GM10266 (cell line): ENCODE results near the gene GSK3A.

Experiments
- DNase-seq: peaks from one replicate; pipeline ENCODE4 v3.0.0; 2012; ENCODE audit errors: extremely low spot score
- TF ChIP-seq, protein P1 (sequence below): IDR thresholded peaks from 2 replicates; pipeline ENCODE4 v1.5.1; 2012; ENCODE audit warnings: mild to moderate bottlenecking, low read depth; ENCODE audit not compliant: control insufficient read depth, insufficient read depth; ENCODE audit errors: missing control alignments

The GSK3A gene

DNA sequence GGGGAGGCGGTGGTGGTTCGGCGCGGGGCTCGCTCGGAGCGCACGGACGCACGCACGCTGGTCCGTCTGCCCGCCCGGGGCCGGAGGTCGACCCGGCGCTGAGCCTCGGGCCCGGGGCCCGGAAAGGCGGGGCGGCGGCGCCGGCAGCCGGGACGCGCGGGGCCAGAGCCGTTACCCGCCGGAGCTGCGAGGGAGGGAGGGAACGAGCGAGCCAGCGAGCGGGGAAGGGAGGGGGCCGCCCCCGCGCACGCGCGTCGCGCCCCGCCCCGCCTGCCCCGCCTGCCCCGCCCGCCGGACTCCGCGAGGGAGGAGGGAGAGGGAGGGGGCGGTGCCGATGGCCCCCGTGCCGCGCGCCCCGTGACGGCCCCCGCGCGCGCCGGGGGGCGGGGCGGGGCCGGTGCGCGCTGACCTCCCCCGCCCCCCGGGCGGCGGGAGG, 41.7 kb upstream of the GSK3A start:
- TF ChIP-seq, protein P1, sequence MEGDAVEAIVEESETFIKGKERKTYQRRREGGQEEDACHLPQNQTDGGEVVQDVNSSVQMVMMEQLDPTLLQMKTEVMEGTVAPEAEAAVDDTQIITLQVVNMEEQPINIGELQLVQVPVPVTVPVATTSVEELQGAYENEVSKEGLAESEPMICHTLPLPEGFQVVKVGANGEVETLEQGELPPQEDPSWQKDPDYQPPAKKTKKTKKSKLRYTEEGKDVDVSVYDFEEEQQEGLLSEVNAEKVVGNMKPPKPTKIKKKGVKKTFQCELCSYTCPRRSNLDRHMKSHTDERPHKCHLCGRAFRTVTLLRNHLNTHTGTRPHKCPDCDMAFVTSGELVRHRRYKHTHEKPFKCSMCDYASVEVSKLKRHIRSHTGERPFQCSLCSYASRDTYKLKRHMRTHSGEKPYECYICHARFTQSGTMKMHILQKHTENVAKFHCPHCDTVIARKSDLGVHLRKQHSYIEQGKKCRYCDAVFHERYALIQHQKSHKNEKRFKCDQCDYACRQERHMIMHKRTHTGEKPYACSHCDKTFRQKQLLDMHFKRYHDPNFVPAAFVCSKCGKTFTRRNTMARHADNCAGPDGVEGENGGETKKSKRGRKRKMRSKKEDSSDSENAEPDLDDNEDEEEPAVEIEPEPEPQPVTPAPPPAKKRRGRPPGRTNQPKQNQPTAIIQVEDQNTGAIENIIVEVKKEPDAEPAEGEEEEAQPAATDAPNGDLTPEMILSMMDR: no peak
- DNase-seq: peak; percentile 97

DNA sequence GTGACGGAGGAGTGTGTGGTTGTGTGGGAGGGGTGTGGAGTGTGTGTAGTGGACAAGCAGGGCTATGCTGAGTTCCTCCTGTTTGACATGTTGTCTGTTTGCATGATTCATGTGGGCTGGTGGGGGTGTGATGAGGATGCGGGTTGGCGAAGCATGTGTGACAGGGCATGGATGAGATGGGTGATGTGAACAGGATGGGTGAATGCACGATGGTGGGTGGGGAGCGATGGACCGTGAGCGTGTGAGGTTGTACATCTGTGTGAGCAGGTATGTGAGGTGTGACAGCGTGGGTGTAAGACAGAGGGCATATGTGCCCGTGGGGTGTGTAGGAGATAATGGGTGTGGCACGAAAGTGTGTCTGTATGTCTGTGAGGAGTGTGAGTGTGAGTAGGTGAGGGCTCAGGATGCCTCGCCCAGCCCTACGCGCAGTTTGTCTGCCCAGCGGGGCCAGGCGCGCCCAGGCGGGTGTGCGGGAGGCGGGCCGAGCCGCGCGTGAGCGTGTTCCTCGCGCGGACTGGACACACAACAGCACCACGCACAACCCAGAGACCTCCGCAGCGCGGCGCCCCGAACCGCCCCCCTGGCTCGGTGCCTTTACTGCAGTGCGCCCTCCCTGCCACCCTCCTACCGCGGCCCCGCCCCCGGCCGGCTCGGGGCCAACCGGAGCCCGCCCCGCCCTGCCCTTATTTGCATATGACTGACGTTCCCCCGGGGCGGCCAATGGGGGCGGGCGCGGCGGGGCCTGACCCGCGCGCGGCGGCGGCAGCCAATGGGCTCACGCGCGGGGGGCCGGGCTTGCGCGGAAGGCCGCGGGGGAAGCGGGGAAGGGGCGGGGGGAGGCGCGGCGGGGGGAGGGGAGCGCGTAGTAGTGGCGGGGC, 41.0 kb upstream of the GSK3A start:
- DNase-seq: peak; percentile 99
- TF ChIP-seq, protein P1: no peak

DNA sequence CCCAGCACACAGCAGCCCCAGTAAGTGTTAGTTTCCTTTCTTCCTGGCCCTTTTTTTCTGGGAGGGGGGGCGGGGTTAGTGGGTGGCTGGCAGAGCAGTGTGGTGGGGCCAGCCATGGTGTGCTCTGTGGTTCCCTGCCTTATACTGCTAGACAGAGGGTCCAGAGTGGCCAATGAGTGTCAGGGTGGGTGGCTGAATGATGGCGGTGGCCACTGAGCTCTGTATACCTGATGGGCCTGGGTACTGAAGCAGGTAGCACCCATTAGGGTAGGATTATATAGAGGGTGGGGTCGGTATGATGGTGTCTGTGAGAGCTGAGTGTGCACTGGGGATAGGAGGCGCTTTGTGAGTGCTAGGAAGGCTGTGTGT, 40.4 kb upstream of the GSK3A start:
- TF ChIP-seq, protein P1: no peak
- DNase-seq: no peak

DNA sequence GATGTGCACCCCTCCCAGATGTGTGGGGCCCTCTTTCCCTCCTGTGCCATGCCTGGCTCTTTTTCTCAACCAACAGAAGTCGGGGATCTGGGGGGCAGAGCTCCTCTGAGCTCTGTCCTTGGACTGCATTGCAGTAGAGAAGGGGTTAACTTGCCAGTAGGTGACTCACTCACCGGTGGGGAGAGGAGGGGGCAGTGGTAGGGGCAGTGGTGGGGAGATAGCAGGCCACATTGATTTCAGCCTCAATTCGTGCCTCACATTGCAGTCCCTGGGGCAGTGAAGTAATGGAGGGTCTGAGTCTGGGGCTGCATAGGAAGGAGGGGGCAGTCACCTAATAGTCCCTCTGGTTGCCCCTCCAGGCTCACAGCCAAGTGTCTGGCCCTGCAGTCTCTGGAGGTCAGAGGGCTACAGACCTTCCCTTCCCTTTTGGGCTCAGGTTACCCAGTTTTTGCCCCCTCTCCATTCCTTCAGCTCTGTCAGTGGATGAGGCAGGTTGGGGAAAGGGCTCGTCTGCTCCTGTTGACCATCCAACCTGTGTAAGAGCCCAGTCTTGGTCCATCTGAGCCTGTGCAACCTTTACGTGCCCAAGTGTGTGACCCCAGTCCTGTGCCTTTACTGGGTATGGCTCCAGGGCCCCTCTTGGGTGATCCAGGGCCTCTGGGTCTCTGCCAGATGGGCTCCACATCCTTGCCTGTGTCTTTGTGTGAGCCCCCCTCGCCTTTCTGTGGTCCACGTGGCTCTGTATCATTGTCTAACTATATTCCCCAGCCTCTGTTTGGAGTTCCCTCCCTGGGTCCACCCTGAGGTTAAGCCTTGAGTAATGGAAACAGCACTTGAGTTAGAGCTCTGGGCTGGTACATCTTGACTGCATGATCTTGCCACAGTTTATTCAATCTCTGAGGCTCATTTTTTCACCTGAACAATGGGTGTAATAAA, 39.7 kb upstream of the GSK3A start:
- TF ChIP-seq, protein P1: no peak
- DNase-seq: no peak

DNA sequence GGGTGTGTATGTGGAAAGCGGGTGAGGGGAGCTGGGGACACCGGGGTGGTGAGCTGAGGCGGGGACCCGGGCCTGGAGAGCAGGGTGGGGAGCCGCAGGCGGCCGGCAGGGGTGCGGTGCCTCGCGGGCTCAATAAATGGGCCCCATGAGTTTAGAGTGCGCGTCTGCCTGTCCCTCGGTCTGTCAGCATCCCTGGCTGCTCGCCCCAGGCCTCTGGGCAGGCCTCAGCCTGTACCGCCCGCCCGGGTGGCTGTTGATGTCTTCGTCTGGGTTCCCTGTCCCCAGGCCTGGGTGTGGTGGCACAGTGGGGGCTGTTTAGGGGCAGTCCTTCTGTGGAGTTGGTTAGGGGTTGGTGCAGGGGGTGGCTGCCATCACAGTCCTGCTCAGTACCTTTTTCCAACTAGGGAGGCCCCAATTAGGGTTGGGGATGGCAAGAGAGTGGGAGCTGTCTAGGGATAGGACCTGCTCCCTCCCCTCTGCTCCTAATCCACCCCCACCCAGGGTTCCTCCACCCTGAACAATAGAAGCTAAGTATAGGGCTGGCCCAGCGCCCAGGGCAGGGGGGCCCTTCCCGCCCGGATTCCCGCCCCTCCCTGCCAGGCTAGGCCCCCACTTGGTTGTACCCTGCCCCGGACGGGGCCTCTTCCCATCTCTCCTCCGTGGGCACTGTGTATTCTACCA, 38.9 kb upstream of the GSK3A start:
- peak; percentile 55 for DNase-seq
- TF ChIP-seq, protein P1: no peak

DNA sequence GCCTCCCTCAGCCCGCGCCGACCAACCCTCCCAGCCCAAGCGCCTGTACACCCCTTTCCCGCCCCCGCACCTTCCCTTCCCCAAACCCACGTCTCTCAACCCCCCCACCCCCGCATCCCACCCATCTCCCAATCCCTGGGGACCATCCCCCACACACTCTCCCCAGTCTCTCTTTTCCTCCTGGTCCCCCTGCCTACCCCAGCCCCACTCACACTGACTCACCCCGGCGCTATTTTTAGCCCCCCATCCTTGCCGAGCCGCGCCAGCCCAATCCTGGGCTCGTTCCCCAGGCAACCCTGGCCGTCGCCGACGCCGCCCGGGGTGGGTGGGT, 38.4 kb upstream of the GSK3A start:
- no peak for DNase-seq
- TF ChIP-seq, protein P1: no peak
